Endodermal cell (in vitro differentiated cells): ENCODE data around the gene IGSF21. TPM values are rescaled to one million over a fixed set of nuclear protein-coding genes. Genes with fewer than 3 reads are reported as not detected.

Experiments used
- DNase-seq: peaks from one replicate; pipeline ENCODE4 v3.0.0-alpha.2; 2017
- H3K27ac ChIP-seq: 2 replicates; pipeline ENCODE4 v1.5.1; 2013; ENCODE audit warnings: mild to moderate bottlenecking, low read depth, low read length, moderate library complexity
- H3K27me3 ChIP-seq: 2 replicates; pipeline ENCODE4 v1.6.1; 2013; ENCODE audit warnings: mild to moderate bottlenecking, low read length, moderate library complexity; ENCODE audit not compliant: insufficient read depth, control insufficient read depth, poor library complexity, severe bottlenecking
- H3K36me3 ChIP-seq: 2 replicates; pipeline ENCODE4 v1.7.0; 2013; ENCODE audit warnings: mild to moderate bottlenecking, low read length, moderate library complexity; ENCODE audit not compliant: control insufficient read depth, insufficient read depth
- H3K4me1 ChIP-seq: one replicate; pipeline ENCODE4 v1.7.0; 2013; ENCODE audit warnings: low read length; ENCODE audit not compliant: control insufficient read depth, insufficient read depth
- H3K4me3 ChIP-seq: 2 replicates; pipeline ENCODE4 v1.5.1; 2013; ENCODE audit warnings: mild to moderate bottlenecking, low read length, moderate library complexity
- H3K9ac ChIP-seq: 2 replicates; pipeline ENCODE4 v1.6.1; 2013; ENCODE audit warnings: mild to moderate bottlenecking, low read length, moderate library complexity; ENCODE audit not compliant: poor library complexity, severe bottlenecking; ENCODE audit errors: extremely low read depth
- H3K9me3 ChIP-seq: 2 replicates; pipeline ENCODE4 v1.6.1; 2013; ENCODE audit warnings: mild to moderate bottlenecking, low read length, moderate library complexity; ENCODE audit not compliant: control insufficient read depth
- H3K27ac Mint-ChIP-seq: 2 replicates; pipeline ENCODE4 v1.8.0; 2020; ENCODE audit warnings: mixed read lengths
- H3K27me3 Mint-ChIP-seq: 2 replicates; pipeline ENCODE4 v1.8.0; 2021; ENCODE audit warnings: mild to moderate bottlenecking, mixed read lengths; ENCODE audit not compliant: insufficient read depth
- H3K36me3 Mint-ChIP-seq: 2 replicates; pipeline ENCODE4 v1.8.0; 2020; ENCODE audit warnings: low read depth, mixed read lengths
- H3K4me1 Mint-ChIP-seq: 2 replicates; pipeline ENCODE4 v1.8.0; 2020; ENCODE audit warnings: mixed read lengths
- H3K4me3 Mint-ChIP-seq: 2 replicates; pipeline ENCODE4 v1.8.0; 2020; ENCODE audit warnings: mild to moderate bottlenecking, moderate library complexity, mixed read lengths
- H3K9me3 Mint-ChIP-seq: 2 replicates; pipeline ENCODE4 v1.8.0; 2020; ENCODE audit warnings: mild to moderate bottlenecking, mixed read lengths
- CTCF ChIP-seq: fragments of 200-600 bp; sonication (generic); conservative IDR thresholded peaks from 2 replicates; pipeline ENCODE4 v1.5.0; 2021; ENCODE audit warnings: antibody characterized with exemption, mild to moderate bottlenecking
- WGBS, 2 experiments: methylation state at CpG; one replicate each; pipeline versions ENCODE4 v1.1.5 to v1.1.7; 2013; ENCODE audit warnings: missing lambda C conversion rate in 2 of 2, mixed read lengths in 1 of 2; ENCODE audit not compliant: insufficient coverage in 1 of 2, insufficient read length in 1 of 2; 5-methylcytosine and 5-hydroxymethylcytosine counted together
- total RNA-seq, 2 donors: library from RNA; stranded (reverse); fragmentation: NEBNext Ultra II Directional in 1 of 2; extraction: Animal tissue kit (Norgen Biotek cat#: 25700) in 1 of 2; gene quantifications; 2 replicates in 1 of 2; 3 replicates in 1 of 2; pipeline ENCODE4 v1.2.1, GENCODE V29; 2021

The IGSF21 gene
- total RNA-seq, 2 donors from 2014 or later, result 1.3 to 1.7 TPM

- no peak overlapping the region for H3K4me3 Mint-ChIP-seq
- no peak overlapping the region for H3K4me3 ChIP-seq
- H3K27ac ChIP-seq, result no peak overlapping the region
- H3K36me3 Mint-ChIP-seq, result no peaks in the 10 kb centered on the region
- peaks cover 9% of the 10 kb centered on the region for H3K4me1 Mint-ChIP-seq
- H3K9ac ChIP-seq, result no peak overlapping the region
- H3K9me3 Mint-ChIP-seq, result no peaks in the 10 kb centered on the region
- peaks cover 35% of the 10 kb centered on the region for H3K27me3 ChIP-seq
- DNase-seq, result no peak
- H3K27me3 Mint-ChIP-seq, result peaks cover 71% of the 10 kb centered on the region
- H3K27ac Mint-ChIP-seq, result no peak overlapping the region
- WGBS, 2 experiments, result 80 to 89% methylated on average over 1 to 5 of the region's 5 CpGs
- no peaks in the 10 kb centered on the region for H3K4me1 ChIP-seq
- no peak for TF ChIP-seq CTCF
- no peaks in the 10 kb centered on the region for H3K9me3 ChIP-seq
- H3K36me3 ChIP-seq, result no peaks in the 10 kb centered on the region
Observed at GRCh38 chr1:18126616-18127015, 19.0 kb downstream of the IGSF21 start.

GRCh38 chr1:18128298-18128697, 20.7 kb downstream of the IGSF21 start:
- Mint-ChIP-seq H3K27ac (no peak overlapping the region), H3K9me3 (no peaks in the 10 kb centered on the region), H3K36me3 (no peaks in the 10 kb centered on the region), H3K4me3 (no peak overlapping the region), H3K27me3 (peaks cover 76% of the 10 kb centered on the region), H3K4me1 (peaks cover 13% of the 10 kb centered on the region)
- no peaks in the 10 kb centered on the region for H3K9me3 ChIP-seq
- DNase-seq, result no peak
- no peaks in the 10 kb centered on the region for H3K4me1 ChIP-seq
- peaks cover 52% of the 10 kb centered on the region for H3K27me3 ChIP-seq
- WGBS, 2 experiments, result 60% methylated on average over 4 of the region's 4 CpGs; no CpG with 5 or more reads in 1 of the 2 experiments
- no peak overlapping the region for H3K9ac ChIP-seq
- TF ChIP-seq CTCF, result no peak
- no peaks in the 10 kb centered on the region for H3K36me3 ChIP-seq
- H3K27ac ChIP-seq, result no peak overlapping the region
- no peak overlapping the region for H3K4me3 ChIP-seq

- H3K4me3 Mint-ChIP-seq, result no peak overlapping the region
- H3K9ac ChIP-seq, result no peak overlapping the region
- peaks cover 70% of the 10 kb centered on the region for H3K27me3 Mint-ChIP-seq
- DNase-seq, result no peak
- H3K4me1 Mint-ChIP-seq, result peaks cover 29% of the 10 kb centered on the region
- no peaks in the 10 kb centered on the region for H3K9me3 ChIP-seq
- TF ChIP-seq CTCF, result no peak
- peaks cover 57% of the 10 kb centered on the region for H3K27me3 ChIP-seq
- H3K4me1 ChIP-seq, result peaks cover 3% of the 10 kb centered on the region
- no peak overlapping the region for H3K4me3 ChIP-seq
- no peak overlapping the region for H3K27ac Mint-ChIP-seq
- H3K36me3 ChIP-seq, result no peaks in the 10 kb centered on the region
- H3K36me3 Mint-ChIP-seq, result no peaks in the 10 kb centered on the region
- H3K9me3 Mint-ChIP-seq, result no peaks in the 10 kb centered on the region
- 81 to 82% methylated on average over 2 to 3 of the region's 3 CpGs for WGBS, 2 experiments
- H3K27ac ChIP-seq, result no peak overlapping the region
Observed at GRCh38 chr1:18130356-18130755, 22.8 kb downstream of the IGSF21 start.
